K562 (cell line): ENCODE results near the gene MBNL1. TPM values are rescaled to one million over a fixed set of nuclear protein-coding genes. Genes with fewer than 3 reads are reported as not detected.

Experiments
- CTCFL ChIP-seq: IDR thresholded peaks from 2 replicates; pipeline ENCODE4 v1.6.1; 2011; ENCODE audit warnings: borderline replicate concordance, low read depth, mild to moderate bottlenecking, moderate library complexity, low read length; ENCODE audit not compliant: insufficient read depth, poor library complexity, severe bottlenecking
- FOXP1 ChIP-seq: sonication (generic); formaldehyde crosslinking; IDR thresholded peaks from 2 replicates; pipeline ENCODE4 v1.8.0; 2022; ENCODE audit warnings: mild to moderate bottlenecking, missing genetic modification reagents
- FOXP4 ChIP-seq: sonication (generic); formaldehyde crosslinking; IDR thresholded peaks from 2 replicates; pipeline ENCODE4 v1.8.0; 2022; ENCODE audit warnings: mild to moderate bottlenecking, missing genetic modification reagents, borderline replicate concordance
- GMEB1 ChIP-seq: fragments of 250-450 bp; sonication (Bioruptor Pico); IDR thresholded peaks from 2 replicates; pipeline ENCODE4 v1.4.0; 2020; ENCODE audit warnings: mild to moderate bottlenecking
- JUND ChIP-seq, 2 experiments: IDR thresholded peaks; 2 replicates in 1 of 2; 3 replicates in 1 of 2; pipeline ENCODE4 v1.6.1; 2011; ENCODE audit warnings: borderline replicate concordance in 2 of 2, low read depth in 2 of 2, low read length in 2 of 2, improper control_type of control experiment in 1 of 2, missing biosample characterization in 1 of 2, missing genetic modification characterization in 1 of 2, missing genetic modification reagents in 1 of 2
- LEF1 ChIP-seq: fragments of 450-650 bp; IDR thresholded peaks from 2 replicates; pipeline ENCODE4 v1.6.1; 2016; ENCODE audit warnings: mild to moderate bottlenecking
- MEIS2 ChIP-seq: fragments of 450-650 bp; IDR thresholded peaks from 2 replicates; pipeline ENCODE4 v1.6.1; 2014; ENCODE audit warnings: mild to moderate bottlenecking; ENCODE audit not compliant: partially characterized antibody
- MNT ChIP-seq, 2 experiments: fragments of 450-650 bp; conservative IDR thresholded peaks; 2 replicates each; pipeline ENCODE4 v1.6.1; 2017; ENCODE audit warnings: mild to moderate bottlenecking in 2 of 2, moderate library complexity in 2 of 2
- POLR2B ChIP-seq: fragments of 450-650 bp; IDR thresholded peaks from 2 replicates; pipeline ENCODE4 v1.6.1; 2018; ENCODE audit warnings: low read depth; ENCODE audit not compliant: partially characterized antibody
- SMARCA4 ChIP-seq: fragments of 450-650 bp; IDR thresholded peaks from 2 replicates; pipeline ENCODE4 v1.6.1; 2016
- STAG1 ChIP-seq: sonication (generic); formaldehyde crosslinking; IDR thresholded peaks from 2 replicates; pipeline ENCODE4 v1.5.0; 2020; ENCODE audit warnings: missing genetic modification reagents, borderline replicate concordance
- TAL1 ChIP-seq: fragments of 450-650 bp; IDR thresholded peaks from 2 replicates; pipeline ENCODE4 v1.6.1; 2016; ENCODE audit warnings: mild to moderate bottlenecking
- ZNF592 ChIP-seq: fragments of 450-650 bp; IDR thresholded peaks from 2 replicates; pipeline ENCODE4 v1.6.1; 2017; ENCODE audit warnings: antibody characterized with exemption, mild to moderate bottlenecking
- polyA plus RNA-seq, 8 experiments: library from polyadenylated mRNA; depleted of rRNA in 4 of 8; stranded (reverse) in 5 of 8; unstranded in 3 of 8; fragments of >200 nt; fragmentation: Nextera tagmentation in 2 of 8; fragmentation: Illumina TruSeq in 1 of 8; extraction: Ambion mirVana in 2 of 8; extraction: Trizol in 1 of 8; gene quantifications; 2 replicates each; pipeline versions ENCODE4 v1.2.1 to v1.2.3, GENCODE V29; 2011 to 2014; ENCODE audit warnings: inconsistent platforms in 1 of 8, missing spikeins in 1 of 8
- total RNA-seq, 7 experiments: library from RNA; depleted of rRNA in 6 of 7; stranded (reverse); fragments of >200 nt in 6 of 7; fragmentation: Illumina TruSeq in 2 of 7; extraction: Trizol in 2 of 7; gene quantifications; 2 replicates each; pipeline versions ENCODE4 v1.2.1 to v1.2.3, GENCODE V29; 2011 to 2021; ENCODE audit warnings: low replicate concordance in 1 of 7

Gene MBNL1
- total and polyA plus RNA-seq, 9 of the 15 experiments (the other 6 are each of a cell fraction or from before 2014, with no cell fraction given): 70.3 to 243 (median 220) TPM

- TF ChIP-seq JUND (IDR thresholded peaks at IDR 0.05; ENCODE audit: borderline replicate concordance, low read depth, low read length) (0 out of 2 replicates have a peak, but pooled peaks have one; percentile 35), JUND (tag; IDR thresholded peaks at IDR 0.05; ENCODE audit: borderline replicate concordance, low read depth, low read length) (no peak), SMARCA4 (peak; percentile 51; the same call in 1 of the 2 replicates), MNT (conservative IDR thresholded peaks at IDR 0.05) (0 out of 4 replicates have a peak, but pooled peaks of 1 of the 2 experiments have one; percentile 22), CTCFL (peak; percentile 8), TAL1 (peak; percentile 46), GMEB1 (no peak), STAG1 (CRISPR knock-in tag) (no peak), POLR2B (no peak), LEF1 (no peak), ZNF592 (0 out of 2 replicates have a peak, but pooled peaks have one; percentile 31), FOXP4 (no peak), FOXP1 (no peak), MEIS2 (peak; percentile 70)
These were observed 203.3 kb downstream of the MBNL1 start (continued) for GRCh38 chr3:152471814-152472671.
